HG02642 (cell line): ENCODE measurements around the gene DDC.
"Not testable (repeated sequence)": the region's sequence is repeated elsewhere in the genome, so short reads cannot be mapped to it uniquely, and the experiment has no call there.

Experiments
- ATAC-seq: cut with Tn5 transposase; IDR thresholded peaks from one replicate; pipeline ENCODE4 v1.9.1; 2021; ENCODE audit warnings: mild to moderate bottlenecking; ENCODE audit not compliant: unreplicated experiment, poor library complexity

The DDC gene

DNA sequence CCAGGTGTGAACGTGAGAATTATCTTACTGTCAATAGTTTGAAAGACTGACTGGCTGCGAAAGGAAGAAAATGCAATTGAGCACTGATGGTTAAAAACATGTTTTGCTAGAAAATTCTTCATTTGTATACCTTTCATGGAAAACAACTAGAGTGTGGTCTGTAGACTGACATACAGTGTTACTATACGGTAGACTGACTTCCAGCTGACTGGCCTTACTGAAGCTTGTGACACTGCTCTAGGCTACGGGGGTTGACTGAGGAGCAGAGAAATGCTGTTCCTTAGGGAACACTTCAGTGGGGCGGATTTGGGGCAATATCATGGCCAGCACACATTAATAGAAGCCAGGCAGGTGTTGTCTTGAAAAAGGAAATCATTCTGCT lies 25.9 kb upstream of the DDC start:
- no peak for ATAC-seq

GRCh38 chr7:50590535-50590934 lies 25.3 kb upstream of the DDC start:
- ATAC-seq: no peak

GRCh38 chr7:50589364-50589763 lies 24.2 kb upstream of the DDC start:
- no peak for ATAC-seq

DNA sequence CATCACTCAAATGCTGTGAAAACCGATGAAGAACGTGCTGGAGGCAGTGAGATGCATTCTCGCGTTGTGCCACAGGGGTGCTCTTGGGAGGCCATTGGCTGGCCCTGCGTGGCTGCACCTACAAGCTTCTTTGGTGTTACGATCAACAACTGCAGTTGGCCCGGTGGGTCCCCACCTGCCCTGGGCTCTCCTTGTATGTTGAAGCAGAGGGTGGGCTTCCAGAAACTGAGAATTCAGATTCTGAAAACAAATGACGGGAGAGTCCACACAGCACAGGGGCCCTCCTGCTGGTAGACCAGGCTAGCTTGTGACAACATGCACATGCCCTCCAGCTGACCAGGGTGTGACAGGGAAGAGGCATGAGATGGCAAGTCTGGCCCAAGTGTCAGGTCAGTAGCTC lies 23.7 kb upstream of the DDC start:
- ATAC-seq: no peak

GRCh38 chr7:50587737-50588136 lies 22.5 kb upstream of the DDC start:
- ATAC-seq: no peak

GRCh38 chr7:50584793-50585408 lies 19.7 kb upstream of the DDC start:
- ATAC-seq: no peak

DNA sequence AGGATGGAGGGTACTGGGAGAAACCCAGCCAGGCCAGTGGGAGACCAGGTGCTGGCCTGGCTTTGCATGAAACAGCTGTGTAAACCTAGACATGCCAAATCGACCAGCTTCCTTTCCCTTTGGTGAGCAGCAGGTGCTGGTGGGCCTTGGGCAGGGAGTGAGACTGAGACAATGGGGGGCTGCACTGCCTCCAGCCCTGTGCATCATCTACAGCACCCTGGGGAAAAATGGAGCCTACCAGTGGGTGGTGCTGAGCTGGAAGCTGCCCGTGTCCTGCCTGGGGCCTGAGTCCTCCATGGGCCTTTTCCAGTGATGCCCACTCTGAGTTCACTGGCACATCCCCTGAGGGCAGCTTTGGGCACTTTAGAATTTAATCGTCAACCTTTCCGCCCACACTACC lies 19.2 kb upstream of the DDC start:
- no peak for ATAC-seq

DNA sequence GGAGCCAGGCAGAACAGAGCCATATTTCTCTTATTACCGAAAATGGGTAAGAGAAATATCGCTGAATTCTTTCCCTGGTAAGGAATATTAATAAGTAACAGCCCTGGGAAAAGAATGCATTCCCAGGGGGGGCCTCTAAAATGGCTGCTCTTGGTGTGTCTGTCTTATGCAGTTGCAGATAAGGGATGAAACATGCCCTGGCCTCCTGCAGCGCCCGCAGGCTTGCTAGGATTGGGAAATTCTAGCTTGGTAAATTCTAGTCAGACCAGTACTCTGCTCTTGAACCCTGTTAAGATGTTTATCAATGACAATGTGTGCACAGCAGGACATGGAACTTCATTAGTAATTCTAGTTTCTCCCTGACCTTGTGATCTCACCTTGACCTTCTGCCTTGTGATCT lies 18.1 kb upstream of the DDC start:
- not testable (repeated sequence) for ATAC-seq

DNA sequence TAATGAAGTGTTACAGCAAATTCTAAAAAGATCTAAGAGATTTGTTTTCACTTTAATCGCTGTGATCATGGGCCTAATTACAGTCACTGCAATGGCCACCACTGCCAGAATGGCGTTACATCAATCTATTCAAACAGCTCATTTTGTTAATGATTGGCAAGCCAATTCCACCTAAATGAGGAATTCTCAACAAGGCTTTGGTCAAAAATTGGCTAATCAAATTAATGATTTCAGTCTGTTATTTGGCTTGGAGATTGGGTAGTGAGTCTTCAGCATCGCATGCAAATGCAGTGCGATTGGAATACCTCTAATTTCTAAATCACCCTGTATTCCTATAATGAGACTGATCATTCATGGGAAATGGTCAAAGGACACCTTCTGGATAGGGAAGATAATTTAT lies 17.1 kb upstream of the DDC start:
- ATAC-seq: not testable (repeated sequence)

GRCh38 chr7:50580666-50581065 lies 15.5 kb upstream of the DDC start:
- not testable (repeated sequence) for ATAC-seq

DNA sequence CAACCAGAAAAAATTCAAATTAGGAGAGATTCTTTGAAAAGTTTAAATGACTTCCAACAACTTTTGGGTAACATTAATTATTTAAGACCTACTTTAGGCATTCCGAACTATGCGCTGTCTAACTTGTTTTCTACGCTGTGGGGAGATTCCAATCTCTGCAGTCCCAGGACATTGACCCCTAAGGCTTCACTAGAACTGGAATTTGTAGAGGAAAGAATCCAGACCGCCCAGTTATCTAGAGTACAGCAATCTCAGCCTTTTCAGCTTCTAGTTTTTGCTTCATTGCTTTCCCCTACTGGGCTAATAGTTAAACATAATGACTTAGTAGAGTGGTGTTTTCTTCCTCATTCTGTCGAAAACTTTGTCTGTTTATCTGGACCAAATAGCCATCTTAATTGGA lies 14.9 kb upstream of the DDC start:
- no peak for ATAC-seq

DNA sequence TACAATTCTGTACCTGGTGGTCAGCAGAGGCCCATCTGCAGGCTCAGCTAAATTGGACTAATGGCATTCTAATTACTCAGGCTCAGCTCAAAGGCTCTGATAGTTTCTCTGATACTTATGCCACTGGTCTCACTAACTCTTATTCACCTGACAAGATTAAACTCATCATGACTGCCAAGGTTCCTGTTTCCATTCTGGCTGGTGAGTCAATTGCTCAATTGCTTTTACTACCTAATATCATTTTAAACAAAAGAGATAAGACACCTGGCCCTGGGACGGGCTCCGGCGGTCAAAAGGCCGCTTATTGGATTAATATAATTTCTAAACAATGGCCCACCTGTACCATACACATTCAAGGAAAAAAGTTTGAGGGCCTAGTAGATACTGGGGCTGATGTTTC lies 12.9 kb upstream of the DDC start:
- ATAC-seq: not testable (repeated sequence)

DNA sequence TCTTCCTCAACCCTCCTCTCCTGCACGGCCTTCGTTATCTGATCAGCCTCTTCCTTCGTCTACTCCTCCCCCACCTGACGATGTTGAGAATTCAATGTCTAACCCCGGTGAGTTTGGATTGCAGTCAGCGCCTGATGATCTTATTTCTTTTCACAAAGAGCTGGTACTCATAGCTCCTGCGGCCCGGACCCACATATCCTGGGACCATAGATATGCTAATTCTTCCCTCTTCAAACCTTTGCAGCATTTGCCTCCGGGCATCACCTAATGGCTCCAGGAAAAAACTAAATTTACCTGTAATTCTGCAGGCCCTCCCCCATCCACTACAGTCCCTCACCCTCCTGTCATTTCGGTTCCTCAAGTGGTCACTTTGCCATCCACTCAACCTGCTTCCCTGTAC lies 12.4 kb upstream of the DDC start:
- no peak for ATAC-seq

DNA sequence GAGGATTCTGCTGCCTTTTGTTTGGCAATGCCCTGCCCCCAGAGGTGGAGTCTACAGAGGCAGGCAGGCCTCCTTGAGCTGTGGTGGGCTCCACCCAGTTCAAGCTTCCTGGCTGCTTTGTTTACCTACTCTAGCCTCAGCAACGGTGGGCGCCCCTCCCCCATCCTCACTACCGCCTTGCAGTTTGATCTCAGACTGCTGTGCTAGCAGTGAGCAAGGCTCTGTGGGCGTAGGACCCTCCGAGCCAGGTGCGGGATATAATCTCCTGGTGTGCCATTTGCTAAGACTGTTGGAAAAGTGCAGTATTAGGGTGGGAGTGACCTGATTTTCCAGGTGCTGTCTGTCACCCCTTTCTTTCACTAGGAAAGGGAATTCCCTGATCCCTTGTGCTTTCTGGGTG lies 11.2 kb upstream of the DDC start:
- not testable (repeated sequence) for ATAC-seq

- ATAC-seq: no peak
Observed at GRCh38 chr7:50567715-50568261, 2.6 kb upstream of the DDC start.

- ATAC-seq: no peak
Observed at GRCh38 chr7:50565977-50566376, 772 bp upstream of the DDC start.

DNA sequence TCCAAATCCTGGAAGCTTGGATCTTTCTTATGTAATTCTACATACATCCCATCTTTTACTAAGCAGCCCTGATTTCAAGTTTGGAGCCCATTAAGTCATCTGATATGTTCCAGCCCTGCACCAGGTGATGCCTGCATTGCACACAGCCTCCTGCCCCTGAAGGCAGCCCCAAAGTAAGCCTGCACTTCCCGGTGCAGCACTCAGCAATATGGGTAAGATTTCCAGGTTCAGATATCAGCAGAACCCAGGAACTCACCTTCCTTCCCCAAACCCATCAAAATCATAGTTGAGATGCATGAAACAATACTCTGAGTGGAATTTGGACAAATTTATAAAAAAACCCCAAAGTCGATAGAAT lies 333 bp upstream of the DDC start:
- ATAC-seq: no peak

DNA sequence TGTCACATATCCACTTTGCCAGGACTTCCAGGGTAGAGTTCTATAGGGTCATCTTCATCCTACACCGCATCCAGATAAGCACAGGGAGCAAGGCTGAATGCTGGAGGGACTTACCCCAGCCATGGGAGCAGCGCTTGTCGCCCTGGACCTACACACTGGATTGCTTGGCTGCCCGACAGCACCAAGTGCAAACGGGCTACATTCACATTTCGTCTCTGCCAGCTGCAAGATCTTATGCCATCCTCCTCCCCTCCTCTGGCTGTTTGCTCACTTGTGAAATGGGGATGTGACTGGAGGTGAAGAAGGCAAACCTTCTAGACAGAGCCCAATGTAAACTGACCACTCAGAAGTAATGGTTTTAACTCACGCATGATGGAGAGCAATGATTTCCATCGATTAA lies 1.0 kb downstream of the DDC start:
- ATAC-seq: no peak

GRCh38 chr7:50562136-50562535 lies 3.1 kb downstream of the DDC start:
- ATAC-seq: no peak

DNA sequence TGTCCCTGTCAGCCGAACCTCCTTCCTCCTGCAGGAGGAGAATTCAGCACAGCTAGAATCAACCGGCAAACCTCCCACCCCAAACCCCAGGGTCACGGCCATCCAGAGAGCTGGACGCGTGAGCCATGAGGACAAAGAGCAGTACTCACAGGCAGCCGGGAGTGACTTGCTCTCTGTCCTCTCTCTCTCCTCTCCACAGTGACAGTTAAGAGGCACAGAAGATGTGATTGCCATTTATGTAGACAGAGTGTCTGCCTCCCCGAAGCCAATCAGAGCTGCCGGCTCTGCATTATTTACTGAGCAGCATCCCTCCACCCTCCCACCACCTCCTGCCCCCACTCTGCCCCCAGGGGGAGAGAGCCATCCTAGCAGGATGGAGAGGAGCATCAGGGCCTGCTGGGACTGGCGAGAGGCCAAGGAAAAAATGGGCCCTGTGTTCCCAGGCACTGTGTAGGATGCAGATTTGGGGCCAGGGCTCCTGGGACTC lies 4.3 kb downstream of the DDC start:
- no peak for ATAC-seq

- no peak for ATAC-seq
Observed at GRCh38 chr7:50559881-50560280, 5.3 kb downstream of the DDC start.

- no peak for ATAC-seq
Observed at GRCh38 chr7:50558294-50559053, 6.7 kb downstream of the DDC start.
